SIG-M5 treated with dmso at 0.1 percent for 504 hours (cell line): ENCODE measurements around the gene PPM1M.
A peak's percentile ranks its signal among the peaks of the same experiment; 100 is the strongest.

ENCODE experiments used
- DNase-seq: peaks from one replicate; lab custom pipeline; 2025; ENCODE audit not compliant: unreplicated experiment; lab: John Stamatoyannopoulos, UW

PPM1M gene

GRCh38 chr3:52243791-52244628 is 1.5 kb upstream of the PPM1M start:
- DNase-seq, result peak; percentile 97

DNA sequence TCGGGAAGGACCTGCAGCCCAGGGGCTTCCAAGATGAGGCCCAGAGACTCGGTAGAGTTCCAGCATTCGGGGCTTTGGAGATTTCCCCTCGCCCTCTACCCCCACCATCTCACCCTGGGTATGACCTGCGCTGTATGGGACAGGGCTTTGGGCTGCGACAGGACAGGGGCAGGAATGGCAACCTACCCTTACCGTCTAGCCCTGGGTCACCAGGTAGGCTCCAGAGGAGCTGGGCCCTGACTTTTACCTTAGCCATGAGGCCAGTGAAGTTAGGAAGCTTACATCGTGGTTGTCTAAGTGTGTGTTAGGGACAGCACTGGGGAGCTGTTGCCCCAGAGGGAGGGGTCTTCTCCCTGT is 683 bp downstream of the PPM1M start:
- DNase-seq, result no peak

- DNase-seq, result no peak
Measured at GRCh38 chr3:52246728-52247408, 1.3 kb downstream of the PPM1M start.

GRCh38 chr3:52247409-52248164 is 2.0 kb downstream of the PPM1M start:
- DNase-seq, result no peak

- DNase-seq, result no peak
Measured at GRCh38 chr3:52248165-52248541, 2.6 kb downstream of the PPM1M start.

- DNase-seq, result no peak
Measured at GRCh38 chr3:52248816-52249547, 3.4 kb downstream of the PPM1M start.

GRCh38 chr3:52249683-52250082 is 4.1 kb downstream of the PPM1M start:
- no peak for DNase-seq

DNA sequence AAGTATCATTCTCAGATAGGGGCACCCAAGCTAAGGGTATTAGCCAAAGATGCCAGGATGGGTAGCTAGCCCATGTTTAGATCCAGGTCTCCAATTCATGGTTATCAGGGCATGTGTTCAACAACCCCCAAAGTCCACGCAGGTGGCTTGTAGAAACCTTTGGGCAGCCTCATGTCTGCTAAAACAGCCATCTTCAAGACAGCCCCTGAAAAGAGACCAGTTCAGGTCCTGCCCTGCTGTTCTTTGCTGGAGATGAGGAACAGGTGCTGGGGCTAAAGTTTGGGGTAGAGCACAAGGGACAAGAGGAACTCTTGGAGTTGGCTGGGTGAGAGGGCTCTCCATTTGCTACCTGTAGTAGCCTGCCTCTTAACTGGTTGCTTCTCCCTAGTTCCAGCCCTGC is 4.6 kb downstream of the PPM1M start:
- DNase-seq, result no peak

GRCh38 chr3:52253314-52254304 is 8.1 kb downstream of the PPM1M start:
- DNase-seq, result peak; percentile 93

GRCh38 chr3:52254608-52255007 is 9.0 kb downstream of the PPM1M start:
- no peak for DNase-seq

DNA sequence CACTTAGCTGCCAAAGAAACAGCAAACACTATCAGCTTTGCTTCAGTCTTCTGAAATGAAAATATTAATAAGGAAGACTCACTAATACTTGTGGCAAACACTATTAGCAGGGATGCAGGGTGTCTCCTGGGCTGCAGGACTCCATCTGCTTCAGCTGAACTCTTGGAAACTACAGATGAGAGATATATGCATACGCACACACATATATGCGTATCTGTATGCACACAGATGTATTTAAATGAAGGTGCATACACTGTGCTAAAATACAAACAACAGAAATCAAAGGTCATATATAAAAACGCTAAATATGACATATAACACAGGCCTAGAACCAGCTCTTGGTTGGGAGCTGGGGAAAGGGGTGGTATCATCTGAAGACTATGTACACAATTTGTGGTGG is 10.6 kb downstream of the PPM1M start:
- DNase-seq, result no peak

DNA sequence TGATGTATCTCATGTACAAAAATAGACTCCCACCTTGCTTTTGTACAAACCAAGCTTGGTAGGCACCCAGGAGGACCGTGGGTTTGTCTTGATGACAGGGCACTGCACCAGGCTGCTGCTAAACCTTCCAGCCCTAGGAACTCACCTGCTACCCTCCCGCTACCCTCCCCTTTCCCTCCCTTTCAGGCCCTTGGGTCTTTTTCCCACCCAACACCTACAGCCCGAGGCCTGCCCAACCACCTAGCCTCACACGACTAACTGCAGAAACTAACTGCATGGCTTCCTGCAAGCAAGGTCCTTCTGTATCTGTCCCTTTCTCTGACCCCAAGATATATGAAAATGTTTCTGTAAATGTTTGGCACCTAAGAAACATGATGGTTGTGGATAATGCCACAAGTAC is 11.1 kb downstream of the PPM1M start:
- DNase-seq, result no peak

- no peak for DNase-seq
Measured at GRCh38 chr3:52257911-52258310, 12.4 kb downstream of the PPM1M start.

DNA sequence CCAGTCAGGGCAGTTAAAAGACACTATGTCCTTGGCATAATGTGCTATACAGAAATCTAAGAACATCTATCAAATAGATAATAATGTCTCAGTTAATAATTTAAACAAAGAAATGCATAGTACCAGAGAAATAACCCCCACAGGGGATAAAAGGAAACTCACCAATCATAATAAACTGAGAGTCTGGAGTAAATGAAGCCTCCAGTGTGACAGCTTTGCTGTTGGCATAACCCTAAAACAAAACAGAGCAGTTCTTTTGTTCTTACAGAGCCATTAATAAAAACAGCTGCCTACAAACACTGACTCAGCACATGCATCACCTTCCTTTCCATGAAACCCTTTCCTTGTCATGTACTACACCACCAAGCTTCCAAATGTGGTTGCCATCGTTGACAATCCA is 13.5 kb downstream of the PPM1M start:
- no peak for DNase-seq

GRCh38 chr3:52259448-52259847 is 13.9 kb downstream of the PPM1M start:
- no peak for DNase-seq

GRCh38 chr3:52262447-52262846 is 16.9 kb downstream of the PPM1M start:
- no peak for DNase-seq

DNA sequence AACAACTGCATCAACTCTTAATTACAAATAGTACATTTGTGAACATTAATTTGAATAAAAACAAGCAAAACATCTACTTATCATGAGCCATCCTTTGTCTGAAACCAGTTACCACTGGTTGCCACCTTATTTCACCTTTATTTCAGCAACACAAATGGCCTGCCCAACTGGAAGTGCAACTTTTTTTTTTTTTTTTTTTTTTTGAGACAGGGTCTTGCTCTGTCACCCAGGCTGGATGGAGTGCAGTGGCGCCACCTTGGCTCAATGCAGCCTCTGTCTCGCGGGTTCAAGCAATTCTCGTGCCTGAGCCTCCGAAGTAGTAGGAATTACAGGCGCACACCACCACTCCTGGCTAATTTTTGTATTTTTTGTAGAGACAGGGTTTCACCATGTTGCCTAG is 19.8 kb downstream of the PPM1M start:
- no peak for DNase-seq

DNA sequence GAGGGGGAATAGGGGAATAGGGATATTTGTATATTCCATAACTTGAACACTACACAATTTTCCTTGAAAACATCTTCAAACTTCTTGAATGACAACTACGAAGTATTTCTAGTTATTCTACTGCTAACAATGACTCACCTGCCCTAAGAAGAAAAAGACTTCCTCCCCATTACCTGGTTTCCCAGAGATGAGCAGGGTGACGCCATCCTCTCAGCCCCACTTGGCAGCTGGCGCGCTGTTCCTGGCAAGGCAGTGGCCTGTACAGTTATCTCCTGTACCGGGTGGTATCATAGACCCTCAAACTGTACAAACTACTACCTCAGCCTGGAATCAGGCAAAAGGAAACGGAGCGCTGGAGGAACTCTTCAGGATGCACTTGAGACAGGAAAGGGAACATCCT is 22.5 kb downstream of the PPM1M start:
- no peak for DNase-seq

DNA sequence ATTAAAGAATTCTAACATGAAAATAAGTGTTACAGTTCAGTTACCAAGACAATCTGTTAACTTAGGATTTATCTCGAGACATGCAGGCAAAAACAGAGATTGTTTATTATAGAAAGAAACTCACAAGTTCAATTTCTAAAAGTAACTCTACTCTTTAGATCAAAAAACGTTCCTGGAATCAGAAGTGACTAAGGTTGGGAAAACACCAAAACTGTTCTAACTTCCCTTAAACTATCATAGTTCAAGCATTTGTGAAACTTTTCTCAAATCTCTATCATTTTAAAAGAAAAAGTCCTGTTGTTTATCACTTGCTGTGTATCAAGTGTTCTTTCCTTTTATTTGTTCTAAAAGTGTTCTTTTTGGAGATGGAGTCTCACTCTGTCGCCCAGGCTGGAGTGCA is 24.2 kb downstream of the PPM1M start:
- DNase-seq, result no peak

DNA sequence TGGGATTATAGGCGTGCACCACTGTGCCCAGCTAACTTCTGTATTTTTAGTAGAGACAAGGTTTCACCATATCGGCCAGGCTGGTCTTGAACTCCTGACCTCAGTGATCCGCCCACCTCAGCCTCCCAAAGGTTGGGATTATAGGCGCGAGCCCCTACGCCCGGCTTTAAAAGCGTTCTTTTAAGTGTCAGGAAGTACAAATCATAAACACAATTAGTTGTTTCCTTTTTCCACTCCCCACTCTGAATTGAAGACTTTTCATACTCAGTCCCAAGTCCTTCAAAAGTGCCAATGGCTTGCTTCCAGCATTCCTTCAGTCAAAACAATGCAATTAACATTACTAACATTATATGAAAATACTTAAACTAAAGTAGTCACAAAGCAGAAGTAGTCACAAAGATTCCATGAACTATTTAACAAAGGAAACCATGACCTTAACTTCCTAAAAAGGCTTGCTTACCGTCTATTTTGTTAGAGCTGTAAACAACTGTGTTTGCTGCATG is 24.7 kb downstream of the PPM1M start:
- DNase-seq, result no peak
